K562 (cell line): Measurements from ENCODE around the gene LHB. TPM values are rescaled to one million over a fixed set of nuclear protein-coding genes. Genes with fewer than 3 reads are reported as not detected.

Experiments used
- ADNP ChIP-seq: fragments of 200-800 bp; sonication (Bioruptor generic); IDR thresholded peaks from 2 replicates; pipeline ENCODE4 v1.6.1; 2016; ENCODE audit warnings: missing genetic modification characterization, missing compliant biosample characterization
- BDP1 ChIP-seq: IDR thresholded peaks from 3 replicates; pipeline ENCODE4 v1.6.1; 2011; ENCODE audit not compliant: insufficient read length, insufficient read depth
- C11orf30 ChIP-seq: fragments of 450-650 bp; IDR thresholded peaks from 2 replicates; pipeline ENCODE4 v1.6.1; 2016; ENCODE audit warnings: low read depth, mild to moderate bottlenecking
- CEBPB ChIP-seq: fragments of 450-650 bp; IDR thresholded peaks from 2 replicates; pipeline ENCODE4 v1.6.1; 2016; ENCODE audit warnings: missing genetic modification characterization, missing compliant biosample characterization
- GABPA ChIP-seq: fragments of 200-800 bp; sonication (Bioruptor generic); conservative IDR thresholded peaks from 2 replicates; pipeline ENCODE4 v1.6.1; 2016; ENCODE audit warnings: low read depth, missing genetic modification characterization, missing compliant biosample characterization
- NBN ChIP-seq: fragments of 450-650 bp; IDR thresholded peaks from 2 replicates; pipeline ENCODE4 v1.6.1; 2016; ENCODE audit warnings: low read depth, mild to moderate bottlenecking
- NFE2 ChIP-seq: IDR thresholded peaks from 2 replicates; pipeline ENCODE4 v1.6.1; 2014; ENCODE audit warnings: antibody characterized with exemption, low read depth
- PHTF2 ChIP-seq: fragments of 250-450 bp; sonication (Bioruptor Pico); IDR thresholded peaks from 2 replicates; pipeline ENCODE4 v1.5.0; 2021; ENCODE audit warnings: mild to moderate bottlenecking
- PRDM10 ChIP-seq: fragments of 450-650 bp; IDR thresholded peaks from 2 replicates; pipeline ENCODE4 v1.6.1; 2018; ENCODE audit not compliant: partially characterized antibody
- SMAD2 ChIP-seq: fragments of 150-350 bp; IDR thresholded peaks from 2 replicates; pipeline ENCODE4 v1.6.1; 2014; ENCODE audit warnings: low read depth, mild to moderate bottlenecking, low read length
- SPI1 ChIP-seq: IDR thresholded peaks from 2 replicates; pipeline ENCODE4 v1.6.1; 2011; ENCODE audit warnings: low read depth, low read length, control low read depth, borderline replicate concordance
- SREBF2 ChIP-seq: sonication (generic); formaldehyde crosslinking; IDR thresholded peaks from 2 replicates; pipeline ENCODE4 v1.4.0; 2020; ENCODE audit warnings: mild to moderate bottlenecking, missing genetic modification reagents
- SRF ChIP-seq, 2 experiments: fragments of 250-450, 450-650 bp in 1 of 2; sonication (Bioruptor Pico) in 1 of 2; sonication (generic) in 1 of 2; formaldehyde crosslinking; IDR thresholded peaks; 2 replicates each; pipeline versions ENCODE4 v1.5.0 to v1.5.1; 2020 to 2022; ENCODE audit warnings: mild to moderate bottlenecking in 1 of 2, missing genetic modification reagents in 1 of 2
- STAT5B ChIP-seq: fragments of 250-450 bp; sonication (Bioruptor Pico); IDR thresholded peaks from 2 replicates; pipeline ENCODE4 v1.8.0; 2021; ENCODE audit warnings: mild to moderate bottlenecking, inconsistent platforms
- SUPT5H ChIP-seq: fragments of 450-650 bp; IDR thresholded peaks from 2 replicates; pipeline ENCODE4 v1.6.1; 2016
- TCF15 ChIP-seq: fragments of 250-450 bp; sonication (Bioruptor Pico); IDR thresholded peaks from 2 replicates; pipeline ENCODE4 v1.8.0; 2022; ENCODE audit warnings: moderate library complexity, mild to moderate bottlenecking, inconsistent platforms
- TOE1 ChIP-seq, 2 experiments: fragments of 450-650 bp in 1 of 2; sonication (generic) in 1 of 2; formaldehyde crosslinking in 1 of 2; IDR thresholded peaks; 2 replicates each; pipeline versions ENCODE4 v1.7.1 to v1.8.0; 2016 to 2022; ENCODE audit warnings: borderline replicate concordance in 2 of 2, mild to moderate bottlenecking in 2 of 2, antibody characterized with exemption in 1 of 2, inconsistent platforms in 1 of 2, low read depth in 1 of 2, missing genetic modification reagents in 1 of 2, moderate library complexity in 1 of 2
- ZBTB17 ChIP-seq: fragments of 450-650 bp; formaldehyde crosslinking; IDR thresholded peaks from 2 replicates; pipeline ENCODE4 v1.4.0; 2020; ENCODE audit warnings: mild to moderate bottlenecking
- ZNF3 ChIP-seq: fragments of 250-450 bp; sonication (Bioruptor Pico); IDR thresholded peaks from 2 replicates; pipeline ENCODE4 v1.5.0; 2021; ENCODE audit warnings: mild to moderate bottlenecking, moderate library complexity
- ZNF408 ChIP-seq: fragments of 250-450 bp; sonication (Bioruptor Pico); IDR thresholded peaks from 2 replicates; pipeline ENCODE4 v1.4.0; 2020; ENCODE audit warnings: low read depth, mild to moderate bottlenecking, moderate library complexity
- ZNF766 ChIP-seq: fragments of 200-800 bp; sonication (Bioruptor generic); conservative IDR thresholded peaks from 2 replicates; pipeline ENCODE4 v1.6.1; 2016; ENCODE audit warnings: missing genetic modification characterization, missing compliant biosample characterization
- polyA plus RNA-seq, 8 experiments: library from polyadenylated mRNA; depleted of rRNA in 4 of 8; stranded (reverse) in 5 of 8; unstranded in 3 of 8; fragments of >200 nt; fragmentation: Nextera tagmentation in 2 of 8; fragmentation: Illumina TruSeq in 1 of 8; extraction: Ambion mirVana in 2 of 8; extraction: Trizol in 1 of 8; gene quantifications; 2 replicates each; pipeline versions ENCODE4 v1.2.1 to v1.2.3, GENCODE V29; 2011 to 2014; ENCODE audit warnings: inconsistent platforms in 1 of 8, missing spikeins in 1 of 8
- total RNA-seq, 7 experiments: library from RNA; depleted of rRNA in 6 of 7; stranded (reverse); fragments of >200 nt in 6 of 7; fragmentation: Illumina TruSeq in 2 of 7; extraction: Trizol in 2 of 7; gene quantifications; 2 replicates each; pipeline versions ENCODE4 v1.2.1 to v1.2.3, GENCODE V29; 2011 to 2021; ENCODE audit warnings: low replicate concordance in 1 of 7
- TF ChIP-seq, protein P1 (sequence below), 2 experiments: fragments of 450-650 bp; IDR thresholded peaks; 2 replicates each; pipeline ENCODE4 v1.6.1; 2016
- TF ChIP-seq, protein P2 (sequence below): sonication (generic); IDR thresholded peaks from 2 replicates; pipeline ENCODE4 v1.6.1; 2016

Gene LHB
- total and polyA plus RNA-seq, 9 of the 15 experiments (the other 6 are each of a cell fraction or from before 2014, with no cell fraction given), result 0.54 TPM; not detected in 8

GRCh38 chr19:48966541-48967345 is 50.1 kb downstream of the LHB start (continued):
- TF ChIP-seq NFE2 (no peak), STAT5B (CRISPR knock-in tag) (no peak), ZNF766 (CRISPR knock-in tag) (no peak), ZBTB17 (CRISPR knock-in tag) (no peak), C11orf30 (no peak), TCF15 (CRISPR knock-in tag) (no peak), ZNF3 (0 out of 2 replicates have a peak, but pooled peaks have one; percentile 8), SMAD2 (no peak), PHTF2 (peak; percentile 42; the same call in 1 of the 2 replicates), NBN (no peak), CEBPB (tag) (no peak), SREBF2 (no peak), ZNF408 (CRISPR knock-in tag) (no peak), ADNP (tag) (no peak), GABPA (tag) (no peak), TOE1 (IDR thresholded peaks at IDR 0.05; ENCODE audit: borderline replicate concordance) (no peak), TOE1 (CRISPR knock-in tag; IDR thresholded peaks at IDR 0.05; ENCODE audit: borderline replicate concordance, low read depth) (peak; percentile 82), BDP1 (no peak), SRF (CRISPR knock-in tag; IDR thresholded peaks at IDR 0.05) (no peak), PRDM10 (no peak), SPI1 (peak; percentile 92), SUPT5H (peak; percentile 78)
- TF ChIP-seq, protein P1, sequence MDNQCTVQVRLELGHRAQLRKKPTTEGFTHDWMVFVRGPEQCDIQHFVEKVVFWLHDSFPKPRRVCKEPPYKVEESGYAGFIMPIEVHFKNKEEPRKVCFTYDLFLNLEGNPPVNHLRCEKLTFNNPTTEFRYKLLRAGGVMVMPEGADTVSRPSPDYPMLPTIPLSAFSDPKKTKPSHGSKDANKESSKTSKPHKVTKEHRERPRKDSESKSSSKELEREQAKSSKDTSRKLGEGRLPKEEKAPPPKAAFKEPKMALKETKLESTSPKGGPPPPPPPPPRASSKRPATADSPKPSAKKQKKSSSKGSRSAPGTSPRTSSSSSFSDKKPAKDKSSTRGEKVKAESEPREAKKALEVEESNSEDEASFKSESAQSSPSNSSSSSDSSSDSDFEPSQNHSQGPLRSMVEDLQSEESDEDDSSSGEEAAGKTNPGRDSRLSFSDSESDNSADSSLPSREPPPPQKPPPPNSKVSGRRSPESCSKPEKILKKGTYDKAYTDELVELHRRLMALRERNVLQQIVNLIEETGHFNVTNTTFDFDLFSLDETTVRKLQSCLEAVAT (IDR thresholded peaks at IDR 0.05), result peak; percentile 8 to 87; a peak in 2 of 4 replicates
- TF ChIP-seq, protein P2, sequence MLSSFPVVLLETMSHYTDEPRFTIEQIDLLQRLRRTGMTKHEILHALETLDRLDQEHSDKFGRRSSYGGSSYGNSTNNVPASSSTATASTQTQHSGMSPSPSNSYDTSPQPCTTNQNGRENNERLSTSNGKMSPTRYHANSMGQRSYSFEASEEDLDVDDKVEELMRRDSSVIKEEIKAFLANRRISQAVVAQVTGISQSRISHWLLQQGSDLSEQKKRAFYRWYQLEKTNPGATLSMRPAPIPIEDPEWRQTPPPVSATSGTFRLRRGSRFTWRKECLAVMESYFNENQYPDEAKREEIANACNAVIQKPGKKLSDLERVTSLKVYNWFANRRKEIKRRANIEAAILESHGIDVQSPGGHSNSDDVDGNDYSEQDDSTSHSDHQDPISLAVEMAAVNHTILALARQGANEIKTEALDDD, result peak; percentile 34; the same call in 1 of the 2 replicates
